PC-9 (cell line): ENCODE results near the gene CDK13.

Source experiments
- CTCF ChIP-seq: fragments of 200-600 bp; sonication (generic); conservative IDR thresholded peaks from 2 replicates; pipeline ENCODE4 v1.6.1; 2017; ENCODE audit warnings: mixed run types, antibody characterized with exemption, mild to moderate bottlenecking, moderate library complexity
- EZH2 ChIP-seq: fragments of 200-600 bp; sonication (generic); IDR thresholded peaks from 2 replicates; pipeline ENCODE4 v1.8.0; 2017; ENCODE audit warnings: antibody characterized with exemption, low read depth

- TF ChIP-seq EZH2, result no peak
- no peak for TF ChIP-seq CTCF
These were observed 187.5 kb downstream of the CDK13 start for GRCh38 chr7:40137563-40137962.
